Tibial nerve (tissue), 4 donors: Measurements from ENCODE around the gene PARD3B. TPM values are rescaled to one million over a fixed set of nuclear protein-coding genes. Genes with fewer than 3 reads are reported as not detected.

Source experiments
- DNase-seq, 2 donors: peaks; one replicate each; pipeline ENCODE4 v3.0.0-alpha.2; 2019; ENCODE audit warnings: low spot score in 2 of 2
- H3K27ac ChIP-seq, 4 donors: fragments of 200-600 bp; sonication (generic) in 3 of 4; one replicate each; pipeline ENCODE4 v1.5.1; 2017 to 2019; ENCODE audit warnings: mild to moderate bottlenecking in 1 of 4
- H3K27me3 ChIP-seq, 2 donors: fragments of 200-600 bp; sonication (generic) in 1 of 2; one replicate each; pipeline versions ENCODE4 v1.5.1 to v1.6.0; 2017 to 2019
- H3K36me3 ChIP-seq, 3 donors: fragments of 200-600 bp; sonication (generic); one replicate each; pipeline ENCODE4 v1.5.1; 2018 to 2019
- H3K4me1 ChIP-seq, 4 donors: fragments of 200-600 bp; sonication (generic) in 3 of 4; one replicate each; pipeline ENCODE4 v1.5.1; 2017 to 2019
- H3K4me3 ChIP-seq, 4 donors: fragments of 200-600 bp; sonication (generic) in 3 of 4; one replicate each; pipeline ENCODE4 v1.5.1; 2017 to 2019; ENCODE audit warnings: mild to moderate bottlenecking in 1 of 4, moderate library complexity in 1 of 4
- H3K9me3 ChIP-seq, 4 donors: fragments of 200-600 bp; sonication (generic) in 3 of 4; one replicate each; pipeline ENCODE4 v1.5.1; 2017 to 2019
- EP300 ChIP-seq, 2 donors: sonication (generic); formaldehyde crosslinking; IDR thresholded peaks; one replicate each; pipeline ENCODE4 v1.6.1; 2017; ENCODE audit warnings: antibody characterized with exemption in 2 of 2, mild to moderate bottlenecking in 1 of 2
- POLR2A ChIP-seq, 2 donors: fragments of 450-650 bp; IDR thresholded peaks; one replicate each; pipeline ENCODE4 v1.6.1; 2017; ENCODE audit warnings: antibody characterized with exemption in 2 of 2, mild to moderate bottlenecking in 2 of 2, moderate library complexity in 2 of 2
- WGBS, 2 donors: methylation state at CpG; one replicate each; pipeline ENCODE4 v1.1.5; 2018; 5-methylcytosine and 5-hydroxymethylcytosine counted together
- total RNA-seq, 4 donors: library from RNA; depleted of rRNA; stranded (reverse); fragments of >200 nt; gene quantifications; one replicate each; pipeline ENCODE4 v1.1.0, GENCODE V29; 2016
- TF ChIP-seq, protein P1 (sequence below), 5 experiments: fragments of 200-600 bp in 3 of 5; fragments of 450-650 bp in 2 of 5; sonication (generic) in 3 of 5; IDR thresholded peaks; one replicate each; pipeline ENCODE4 v1.5.1; 2016 to 2019; ENCODE audit warnings: antibody characterized with exemption in 5 of 5, mild to moderate bottlenecking in 3 of 5, moderate library complexity in 2 of 5

PARD3B gene
- total RNA-seq, 4 donors from 2014 or later, result 47.4 to 101 (median 64.8) TPM

DNA sequence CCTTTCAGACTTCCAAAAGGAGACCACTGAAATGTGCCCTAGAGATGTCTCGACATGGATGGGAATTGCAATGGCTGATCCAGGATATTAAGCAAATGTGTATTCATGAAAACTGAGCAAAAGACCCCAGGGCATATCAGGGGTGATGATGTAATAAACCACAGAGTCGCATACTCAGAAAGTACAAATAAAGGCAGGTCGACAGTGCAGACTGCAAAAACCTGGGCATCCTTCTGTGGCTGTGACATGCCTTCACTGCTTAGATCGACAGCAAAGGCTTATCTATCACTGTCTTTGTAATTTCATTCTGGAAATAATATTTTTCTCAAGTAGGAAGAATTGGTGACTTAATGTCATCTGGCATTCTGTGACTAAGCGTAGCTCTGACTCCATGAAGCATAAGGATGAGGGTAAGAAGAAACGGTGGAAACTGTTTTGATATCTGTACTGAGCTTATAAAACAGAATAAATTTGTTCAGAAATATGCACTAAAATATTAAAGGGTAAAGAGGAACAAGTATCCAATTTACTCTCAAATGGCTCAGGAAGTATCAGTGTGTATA is 1021.4 kb downstream of the PARD3B start:
- no peak overlapping the region for H3K4me3 ChIP-seq
- no peaks in the 10 kb centered on the region for H3K9me3 ChIP-seq
- TF ChIP-seq, protein P1, sequence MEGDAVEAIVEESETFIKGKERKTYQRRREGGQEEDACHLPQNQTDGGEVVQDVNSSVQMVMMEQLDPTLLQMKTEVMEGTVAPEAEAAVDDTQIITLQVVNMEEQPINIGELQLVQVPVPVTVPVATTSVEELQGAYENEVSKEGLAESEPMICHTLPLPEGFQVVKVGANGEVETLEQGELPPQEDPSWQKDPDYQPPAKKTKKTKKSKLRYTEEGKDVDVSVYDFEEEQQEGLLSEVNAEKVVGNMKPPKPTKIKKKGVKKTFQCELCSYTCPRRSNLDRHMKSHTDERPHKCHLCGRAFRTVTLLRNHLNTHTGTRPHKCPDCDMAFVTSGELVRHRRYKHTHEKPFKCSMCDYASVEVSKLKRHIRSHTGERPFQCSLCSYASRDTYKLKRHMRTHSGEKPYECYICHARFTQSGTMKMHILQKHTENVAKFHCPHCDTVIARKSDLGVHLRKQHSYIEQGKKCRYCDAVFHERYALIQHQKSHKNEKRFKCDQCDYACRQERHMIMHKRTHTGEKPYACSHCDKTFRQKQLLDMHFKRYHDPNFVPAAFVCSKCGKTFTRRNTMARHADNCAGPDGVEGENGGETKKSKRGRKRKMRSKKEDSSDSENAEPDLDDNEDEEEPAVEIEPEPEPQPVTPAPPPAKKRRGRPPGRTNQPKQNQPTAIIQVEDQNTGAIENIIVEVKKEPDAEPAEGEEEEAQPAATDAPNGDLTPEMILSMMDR (IDR thresholded peaks at IDR 0.05), result no peak
- TF ChIP-seq EP300 (IDR thresholded peaks at IDR 0.05) (no peak), POLR2A (IDR thresholded peaks at IDR 0.05) (no peak)
- no peaks in the 10 kb centered on the region for H3K27me3 ChIP-seq
- H3K27ac ChIP-seq, result no peak overlapping the region
- WGBS, 2 donors, result 71% methylated on average over 6 of the region's 6 CpGs
- no peaks in the 10 kb centered on the region for H3K4me1 ChIP-seq
- no peak for DNase-seq
- H3K36me3 ChIP-seq, result no peaks in the 10 kb centered on the region

DNA sequence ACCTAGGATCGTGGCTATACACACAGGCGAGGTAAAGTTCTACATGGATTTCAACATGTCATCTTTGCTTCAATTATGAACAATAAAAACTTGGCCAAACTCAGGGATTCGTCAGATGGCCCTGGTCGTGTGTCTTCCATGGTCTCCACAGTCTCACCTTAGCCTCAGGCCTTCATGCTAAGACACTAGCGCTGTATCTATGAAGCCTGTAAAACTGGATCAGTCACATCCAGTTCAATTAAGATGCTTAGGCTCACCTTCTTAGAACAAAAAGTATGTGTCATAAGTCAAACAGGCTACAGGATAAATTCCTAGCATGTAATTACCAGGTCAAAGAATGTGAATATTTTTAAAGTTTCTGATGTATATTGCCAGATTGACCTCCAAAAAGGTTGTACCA is 1023.3 kb downstream of the PARD3B start:
- Histone ChIP-seq H3K27ac (no peak overlapping the region), H3K4me1 (no peaks in the 10 kb centered on the region), H3K36me3 (no peaks in the 10 kb centered on the region), H3K27me3 (no peaks in the 10 kb centered on the region), H3K4me3 (no peak overlapping the region), H3K9me3 (no peaks in the 10 kb centered on the region)
- DNase-seq, result no peak
- TF ChIP-seq, protein P1 (IDR thresholded peaks at IDR 0.05), result no peak
- TF ChIP-seq POLR2A (IDR thresholded peaks at IDR 0.05) (no peak), EP300 (IDR thresholded peaks at IDR 0.05) (no peak)
- 95 to 98% methylated on average over 5 of the region's 5 CpGs for WGBS, 2 donors

DNA sequence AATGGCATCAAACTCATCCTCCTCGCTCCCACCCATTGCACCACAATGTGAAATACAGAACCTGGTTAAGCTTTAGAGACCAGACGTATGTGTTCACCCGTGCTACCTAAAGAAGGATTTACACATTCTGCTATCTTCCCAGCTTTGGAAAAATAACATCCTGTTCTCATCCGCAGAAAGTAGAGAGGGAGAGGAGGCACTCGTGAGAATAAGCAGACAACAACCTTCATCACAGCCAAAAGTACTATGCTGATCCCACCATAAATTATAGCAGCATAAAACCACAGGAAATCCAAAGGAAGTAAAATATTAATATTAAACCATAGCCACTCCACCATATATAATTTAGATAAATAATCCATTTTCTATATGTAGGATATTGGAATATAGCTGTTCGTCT is 1025.4 kb downstream of the PARD3B start:
- Histone ChIP-seq H3K4me3 (no peak overlapping the region), H3K27ac (no peak overlapping the region), H3K4me1 (no peaks in the 10 kb centered on the region), H3K36me3 (peaks cover 0 to 4% (median 0%) of the 10 kb centered on the region in 3 donors), H3K9me3 (peaks cover 0 to 6% (median 1%) of the 10 kb centered on the region in 4 donors), H3K27me3 (no peaks in the 10 kb centered on the region)
- DNase-seq, result no peak
- no peak for TF ChIP-seq EP300 (IDR thresholded peaks at IDR 0.05)
- whole genome bisulfite sequencing, 2 donors, result 88 to 90% methylated on average over 6 of the region's 6 CpGs

DNA sequence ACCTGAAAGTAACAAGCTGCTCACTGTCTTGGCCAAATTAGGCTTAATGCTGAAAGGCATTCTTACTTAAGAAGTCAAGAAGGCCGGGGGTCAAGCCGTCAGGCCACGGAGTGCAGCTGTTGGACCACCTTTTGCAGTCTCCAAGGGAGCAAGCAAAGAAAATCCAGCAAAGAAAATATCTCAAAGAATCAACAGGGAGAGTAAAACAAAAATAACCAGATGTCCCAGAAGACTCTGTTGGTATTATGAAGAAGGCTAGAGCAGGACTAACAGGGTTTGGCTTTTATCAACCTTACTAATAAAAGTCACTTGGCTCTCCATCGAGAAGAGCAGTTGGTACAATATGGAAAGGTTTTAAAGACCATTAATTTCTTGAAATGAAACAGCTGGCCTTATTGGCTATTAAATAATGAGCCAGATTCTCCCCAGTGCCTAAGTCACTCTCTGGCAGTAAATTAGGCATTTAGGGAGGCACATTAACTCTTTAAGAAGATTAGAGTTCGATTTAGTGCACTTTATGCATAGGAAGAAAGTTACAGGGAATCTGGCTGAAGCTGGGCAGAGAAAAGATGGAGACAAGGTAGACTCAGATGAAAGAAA is 1026.2 kb downstream of the PARD3B start:
- no peak for DNase-seq
- Histone ChIP-seq H3K36me3 (peaks cover 0 to 4% (median 0%) of the 10 kb centered on the region in 3 donors), H3K27me3 (no peaks in the 10 kb centered on the region), H3K27ac (no peak overlapping the region), H3K4me3 (no peak overlapping the region), H3K4me1 (no peaks in the 10 kb centered on the region), H3K9me3 (peaks cover 0 to 12% (median 3%) of the 10 kb centered on the region in 4 donors)
- 62 to 80% methylated on average over 5 of the region's 5 CpGs for WGBS, 2 donors
- TF ChIP-seq POLR2A (IDR thresholded peaks at IDR 0.05) (no peak), EP300 (IDR thresholded peaks at IDR 0.05) (no peak)
- TF ChIP-seq, protein P1 (IDR thresholded peaks at IDR 0.05), result no peak

DNA sequence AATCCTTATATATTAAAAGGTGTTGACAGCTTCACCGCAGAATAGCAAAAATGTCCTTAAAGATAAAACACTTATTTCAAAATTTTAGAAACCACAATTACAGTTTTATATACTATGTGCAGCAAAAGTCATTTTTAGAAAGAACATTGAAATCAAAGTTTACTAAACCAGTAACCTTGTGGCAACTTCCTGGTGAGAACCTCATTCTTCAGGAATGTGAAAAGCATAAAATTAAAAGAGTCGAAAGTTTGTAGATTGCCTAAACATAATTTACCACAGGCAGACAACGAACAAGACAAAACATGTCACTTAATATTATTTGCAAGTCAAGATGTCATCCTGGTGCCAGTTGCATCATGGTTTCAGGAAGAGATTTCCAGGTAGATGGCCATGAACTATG is 1028.7 kb downstream of the PARD3B start:
- WGBS, 2 donors, result 83 to 86% methylated on average over 3 of the region's 3 CpGs
- Histone ChIP-seq H3K36me3 (peaks cover 0 to 9% (median 0%) of the 10 kb centered on the region in 3 donors), H3K4me3 (no peak overlapping the region), H3K27me3 (no peaks in the 10 kb centered on the region), H3K9me3 (peaks cover 0 to 12% (median 4%) of the 10 kb centered on the region in 4 donors), H3K27ac (no peak overlapping the region), H3K4me1 (no peaks in the 10 kb centered on the region)
- TF ChIP-seq POLR2A (IDR thresholded peaks at IDR 0.05) (no peak), EP300 (IDR thresholded peaks at IDR 0.05) (no peak)
- TF ChIP-seq, protein P1 (IDR thresholded peaks at IDR 0.05), result no peak
- DNase-seq, result no peak
